Panc1 (cell line): ENCODE data around the gene CISTR. TPM values are rescaled to one million over a fixed set of nuclear protein-coding genes. Genes with fewer than 3 reads are reported as not detected.

Source experiments
- ATAC-seq: fragments of 200-7000 bp; cut with Tn5 transposase; 2 replicates; pipeline ENCODE4 v1.9.1; 2020; ENCODE audit warnings: mild to moderate bottlenecking, moderate library complexity
- BruUV-seq: library from RNA; stranded (reverse); fragments of 400-500 nt; replicated peaks from 2 replicates; lab custom pipeline; 2021; lab: Mats Ljungman, UMichigan
- CTCF ChIA-PET: fragments of 300-600 bp; sonication (Branson Sonifier 250); formaldehyde crosslinking; loops from one replicate; lab custom pipeline; 2022; ENCODE audit warnings: antibody characterized with exemption; lab: Charles Lee
- POLR2A ChIA-PET: fragments of 300-600 bp; sonication (Branson Sonifier 250); formaldehyde crosslinking; loops from one replicate; lab custom pipeline; 2022; ENCODE audit warnings: antibody characterized with exemption; lab: Charles Lee
- DNase-seq: peaks from one replicate; pipeline ENCODE4 v3.0.0-alpha.2; 2010; ENCODE audit warnings: low read depth, low spot score
- H3K27ac ChIP-seq: 2 replicates; pipeline ENCODE4 v1.5.1; 2011; ENCODE audit warnings: mild to moderate bottlenecking, low read length, inconsistent platforms
- H3K27me3 ChIP-seq: fragments of 200-500 bp; sonication (Bioruptor generic); 2 replicates; pipeline ENCODE4 v1.6.0; 2014; ENCODE audit warnings: low read length, inconsistent platforms; ENCODE audit not compliant: control insufficient read depth, insufficient read depth
- H3K36me3 ChIP-seq: fragments of 200-500 bp; sonication (Bioruptor generic); 2 replicates; pipeline ENCODE4 v1.5.1; 2014; ENCODE audit warnings: inconsistent platforms, mild to moderate bottlenecking, low read length, moderate library complexity; ENCODE audit not compliant: control insufficient read depth, insufficient read depth
- H3K4me1 ChIP-seq: 2 replicates; pipeline ENCODE4 v1.5.1; 2011; ENCODE audit warnings: inconsistent platforms, mild to moderate bottlenecking, low read length, moderate library complexity; ENCODE audit not compliant: control insufficient read depth, insufficient read depth
- H3K4me3 ChIP-seq, 2 experiments: 2 replicates each; pipeline ENCODE4 v1.5.1; 2011 to 2012; ENCODE audit warnings: low read depth in 2 of 2, low read length in 2 of 2, mild to moderate bottlenecking in 2 of 2, inconsistent platforms in 1 of 2, moderate library complexity in 1 of 2
- H3K9me3 ChIP-seq: fragments of 200-500 bp; sonication (Bioruptor generic); 2 replicates; pipeline ENCODE4 v1.5.1; 2014; ENCODE audit warnings: low read depth, mild to moderate bottlenecking, inconsistent platforms, low read length, moderate library complexity; ENCODE audit not compliant: control insufficient read depth, insufficient read depth
- CTCF ChIP-seq: fragments of 450-650 bp; IDR thresholded peaks from 2 replicates; pipeline ENCODE4 v1.5.1; 2017; ENCODE audit warnings: mild to moderate bottlenecking
- POLR2AphosphoS5 ChIP-seq: IDR thresholded peaks from 2 replicates; pipeline ENCODE4 v1.6.1; 2012; ENCODE audit warnings: mild to moderate bottlenecking, low read depth, low read length, moderate library complexity
- REST ChIP-seq, 2 experiments: IDR thresholded peaks; 2 replicates each; pipeline ENCODE4 v1.6.1; 2011 to 2012; ENCODE audit warnings: low read depth in 2 of 2, control low read depth in 1 of 2, low read length in 1 of 2, mild to moderate bottlenecking in 1 of 2, moderate library complexity in 1 of 2; ENCODE audit not compliant: insufficient read depth in 1 of 2
- SIN3A ChIP-seq: IDR thresholded peaks from 2 replicates; pipeline ENCODE4 v1.6.1; 2012; ENCODE audit warnings: low read depth, mild to moderate bottlenecking, low read length, moderate library complexity, borderline replicate concordance; ENCODE audit not compliant: insufficient read depth
- TCF7L2 ChIP-seq: IDR thresholded peaks from 2 replicates; pipeline ENCODE4 v1.6.1; 2011; ENCODE audit warnings: mild to moderate bottlenecking, low read depth, low read length, inconsistent platforms
- in situ Hi-C: cut with HindIII; loops from 2 replicates; pipeline ENCODE4 v1.10.0; 2016; ENCODE audit warnings: low sequenced_read_pairs, low pct_unique_long_range_greater_than_20kb
- intact Hi-C: fragments of 100-400 bp; cut with micrococcal nuclease; formaldehyde crosslinking; loops from one replicate; pipeline ENCODE4 v1.10.0; 2022; ENCODE audit not compliant: unreplicated experiment
- total RNA-seq: library from RNA; stranded (reverse); gene quantifications from one replicate; pipeline ENCODE4 v1.2.1, GENCODE V29; 2021; ENCODE audit not compliant: unreplicated experiment

The CISTR gene
- total RNA-seq, 1 experiment from 2014 or later = not detected

DNA sequence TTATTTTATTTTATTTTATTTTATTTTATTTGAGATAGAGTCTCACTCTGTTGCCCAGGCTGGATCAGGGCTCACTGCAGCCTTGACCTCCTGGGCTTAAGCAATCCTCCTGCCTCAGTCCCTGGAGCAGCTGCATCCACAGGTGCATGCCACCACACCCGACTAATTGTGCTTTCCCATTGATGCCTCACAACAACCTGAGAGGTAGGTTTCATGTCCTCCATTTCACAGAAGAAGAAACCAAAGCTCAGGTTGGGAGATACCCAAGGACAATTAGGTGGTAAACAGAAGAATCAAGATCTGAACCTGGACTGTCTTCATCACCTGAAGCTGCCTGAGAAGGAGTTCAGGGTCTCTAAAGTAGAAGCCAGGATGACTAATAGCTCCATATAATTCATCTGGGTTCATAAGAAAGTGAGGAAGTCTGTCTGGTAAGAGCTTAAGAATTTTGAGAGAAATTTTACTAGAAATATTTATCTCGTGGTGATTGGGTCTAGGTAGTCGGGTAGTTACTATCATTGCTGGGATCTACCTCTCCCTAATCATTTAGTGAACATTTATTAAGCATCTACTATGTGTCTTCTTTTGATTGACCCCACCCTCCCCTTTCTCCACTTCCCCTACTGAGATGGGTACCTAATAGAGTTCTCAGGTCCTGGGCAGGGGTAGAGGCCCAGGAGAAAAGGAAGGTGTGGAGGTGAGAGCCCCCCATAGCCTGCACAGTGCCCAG is 52.7 kb downstream of the CISTR start:
- ChIA-PET CTCF (interaction anchor here (0.6 to 1.6 kb wide), 4 partner anchors 9 to 285 kb away, joined by 3 to 9 read pairs (median 4); no protein-coding TSS in a partner anchor), POLR2A (no interaction called here)
- ATAC-seq (no peak), DNase-seq (no peak)
- Histone ChIP-seq H3K27me3 (peaks cover 12% of the 10 kb centered on the region), H3K9me3 (no peaks in the 10 kb centered on the region), H3K36me3 (no peaks in the 10 kb centered on the region), H3K27ac (no peak overlapping the region), H3K4me1 (peaks cover 4% of the 10 kb centered on the region; the same call in 1 of the 2 replicates), H3K4me3 (no peak overlapping the region)
- TF ChIP-seq REST (IDR thresholded peaks at IDR 0.05; ENCODE audit: insufficient read depth in 1 of 2, low read depth in 2 of 2, low read length in 1 of 2) (no peak), SIN3A (no peak), CTCF (no peak), POLR2AphosphoS5 (no peak), TCF7L2 (no peak)
- BruUV-seq = no TSS peak
- in situ Hi-C loops = no loop called here
- intact Hi-C loops = no loop called here

DNA sequence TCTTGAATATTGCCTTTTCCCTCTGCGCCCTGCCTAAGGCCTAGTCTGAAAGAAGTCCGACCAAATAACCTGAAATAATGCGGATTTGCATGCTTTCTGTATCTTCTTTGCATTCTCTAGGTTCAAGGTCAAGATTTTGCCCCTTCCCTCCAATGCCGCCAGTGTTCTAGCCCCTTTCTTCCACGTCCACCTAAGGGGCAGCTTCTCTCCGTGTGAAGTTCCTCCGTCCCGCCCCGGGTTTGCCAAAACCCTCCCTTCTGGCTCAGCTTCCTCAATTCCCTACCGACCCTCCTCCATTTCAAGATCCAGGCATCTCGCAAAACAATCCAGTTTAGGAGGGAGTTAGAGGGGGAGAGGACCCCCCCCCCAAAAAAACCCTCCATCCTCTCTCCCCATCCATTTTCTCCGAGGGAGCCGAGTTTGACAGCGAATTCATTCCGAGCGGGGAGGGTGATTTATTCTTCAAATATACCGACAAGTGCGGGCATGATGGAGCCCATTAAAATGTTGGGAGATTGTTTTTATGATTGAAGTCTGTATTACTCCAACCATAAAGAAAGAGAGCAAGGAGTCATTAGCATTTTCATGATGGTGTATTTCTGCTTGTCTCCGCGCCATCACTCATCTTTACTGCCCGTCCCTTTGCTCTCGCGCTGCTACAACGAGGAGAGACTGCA is 55.0 kb downstream of the CISTR start:
- no TSS peak for BruUV-seq
- no peak for DNase-seq
- Histone ChIP-seq H3K27ac (no peak overlapping the region), H3K27me3 (peaks cover 10% of the 10 kb centered on the region), H3K4me1 (peaks cover 4% of the 10 kb centered on the region; the same call in 1 of the 2 replicates), H3K4me3 (peak overlapping the region in 1 of 2 experiments; percentile 8; a peak in 1 of 4 replicates), H3K9me3 (no peaks in the 10 kb centered on the region), H3K36me3 (no peaks in the 10 kb centered on the region)
- intact Hi-C loops = no loop called here
- no peak for ATAC-seq
- ChIA-PET POLR2A (no interaction called here), CTCF (interaction anchor here (0.6 kb wide), 1 partner anchor 150 kb away, joined by 7 read pairs; no protein-coding TSS in a partner anchor)
- in situ Hi-C loops = no loop called here
- TF ChIP-seq SIN3A = no peak
- no peak for TF ChIP-seq CTCF
- TF ChIP-seq POLR2AphosphoS5 = no peak
- no peak for TF ChIP-seq REST (IDR thresholded peaks at IDR 0.05; ENCODE audit: insufficient read depth in 1 of 2, low read depth in 2 of 2, low read length in 1 of 2)
- TF ChIP-seq TCF7L2 = no peak
